HG03135 (cell line): ENCODE measurements around the gene CDHR4.
"Not testable (repeated sequence)": the region's sequence is repeated elsewhere in the genome, so short reads cannot be mapped to it uniquely, and the experiment has no call there.

ENCODE experiments used
- ATAC-seq: cut with Tn5 transposase; IDR thresholded peaks from one replicate; pipeline ENCODE4 v1.9.1; 2021; ENCODE audit warnings: mild to moderate bottlenecking, moderate library complexity; ENCODE audit not compliant: unreplicated experiment

The CDHR4 gene, protein sequence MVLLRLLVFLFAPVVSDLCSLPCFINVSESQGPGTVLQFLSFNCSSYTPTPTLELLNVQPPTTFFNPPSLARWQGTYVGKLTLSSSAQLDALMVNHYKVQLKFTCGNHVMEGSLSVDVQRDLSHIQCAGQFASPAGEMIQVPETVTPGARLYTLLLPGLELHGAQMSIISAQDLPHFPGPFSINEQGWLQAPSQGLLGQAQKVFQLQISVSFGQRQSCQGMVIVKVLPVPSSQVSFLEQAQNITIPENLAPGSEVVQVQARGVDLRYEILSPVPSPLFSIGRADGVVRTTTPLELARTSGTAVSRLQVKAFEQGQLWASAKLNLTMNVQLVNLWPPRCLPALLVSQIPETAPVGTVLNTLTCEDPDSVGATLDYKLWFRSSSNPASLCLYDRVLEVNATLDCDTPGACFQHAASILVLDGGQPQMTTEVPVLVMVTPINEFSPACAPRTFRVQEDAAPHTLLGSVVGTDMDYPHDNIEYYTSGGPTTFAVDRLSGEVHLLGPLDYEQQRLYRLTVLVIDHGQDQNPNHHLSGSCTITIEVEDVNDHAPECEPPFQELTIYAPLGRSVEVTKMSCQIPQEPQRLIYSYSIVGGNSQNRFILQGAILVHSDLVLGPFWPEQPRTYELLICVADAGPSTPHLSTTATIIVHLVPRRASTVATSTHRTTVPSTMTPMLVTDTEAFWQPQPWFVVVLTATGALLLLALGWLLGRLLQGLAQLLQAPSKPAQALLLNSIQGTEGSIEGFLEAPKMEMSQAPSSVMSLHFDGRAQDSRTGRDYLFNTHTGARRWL

DNA sequence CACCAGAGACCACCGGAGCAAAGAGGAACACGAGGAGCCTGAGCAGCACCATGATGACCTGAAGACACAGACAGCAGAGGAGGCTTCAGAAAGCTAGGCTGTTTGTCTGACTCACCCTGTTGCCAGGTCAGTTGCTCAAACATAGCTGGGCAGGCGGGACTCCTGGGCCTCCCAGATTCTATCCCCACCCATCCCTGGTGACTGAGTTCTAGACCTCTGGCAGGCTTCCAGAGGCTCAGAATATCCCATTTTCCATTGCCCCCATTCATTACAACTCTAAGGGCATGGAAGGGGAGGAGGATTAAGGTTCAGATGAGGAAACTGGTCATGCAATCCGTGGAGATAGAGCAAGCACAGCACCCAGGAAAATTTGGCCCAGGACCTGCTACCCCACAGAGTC lies at the start of gene CDHR4:
CDHR4 (minus strand) TSS at position 113 of the 400 bp plus-strand sequence; CDS start at position 52, 61 bp downstream.
- ATAC-seq: no peak

DNA sequence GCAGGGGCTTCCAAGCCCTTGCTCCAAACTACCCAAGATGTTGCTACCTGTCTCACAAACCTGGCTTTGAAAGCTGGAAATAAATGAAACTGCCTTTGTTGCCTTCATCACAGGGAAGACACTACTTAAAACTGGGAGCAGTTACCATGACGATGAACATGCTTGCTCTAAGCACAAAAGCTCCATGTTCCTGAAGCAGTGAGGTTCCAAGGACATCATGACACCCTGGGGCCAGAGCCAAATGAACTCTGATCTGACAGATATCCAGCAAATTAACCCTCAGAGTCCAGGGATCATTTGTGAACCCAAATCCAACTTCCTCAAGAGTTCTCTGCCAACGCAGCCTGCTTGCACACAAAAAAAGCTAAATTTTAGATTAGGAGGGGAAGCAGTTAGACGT lies 46.0 kb upstream of the CDHR4 start:
- no peak for ATAC-seq

DNA sequence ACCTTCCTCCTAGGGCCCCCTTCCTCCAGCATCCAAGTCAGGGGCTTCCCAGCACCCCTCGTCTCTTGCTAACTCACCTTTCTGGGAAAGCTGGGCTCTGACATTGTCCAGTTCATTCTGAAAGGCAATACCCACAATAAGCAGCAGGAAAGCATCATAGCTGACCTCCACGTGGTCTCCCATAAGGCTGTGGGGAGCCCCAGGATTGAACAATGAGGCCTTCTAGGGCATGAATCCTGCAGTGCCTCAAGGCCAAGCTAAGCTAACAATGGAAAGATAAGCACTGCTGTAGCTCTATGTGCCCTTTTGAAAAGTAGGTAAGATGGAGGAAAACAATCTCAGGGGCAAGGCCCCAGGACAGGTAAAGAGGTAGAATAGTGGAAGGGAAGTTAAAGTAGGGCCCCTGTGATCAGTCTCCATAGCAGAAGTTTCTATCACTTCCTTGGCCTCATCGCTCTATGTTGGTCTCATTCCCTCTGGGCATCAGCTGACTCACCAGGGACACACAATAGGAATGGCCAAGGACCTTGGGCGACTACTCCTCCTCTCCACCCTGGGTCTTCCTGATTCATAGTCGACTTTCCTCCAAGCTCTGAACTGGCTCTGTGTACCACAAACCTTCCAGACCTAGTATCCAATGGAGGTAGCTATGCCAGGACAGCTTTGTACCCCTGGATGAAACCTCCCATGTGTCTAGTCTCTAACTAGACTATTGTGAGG lies 45.0 kb upstream of the CDHR4 start:
- no peak for ATAC-seq

DNA sequence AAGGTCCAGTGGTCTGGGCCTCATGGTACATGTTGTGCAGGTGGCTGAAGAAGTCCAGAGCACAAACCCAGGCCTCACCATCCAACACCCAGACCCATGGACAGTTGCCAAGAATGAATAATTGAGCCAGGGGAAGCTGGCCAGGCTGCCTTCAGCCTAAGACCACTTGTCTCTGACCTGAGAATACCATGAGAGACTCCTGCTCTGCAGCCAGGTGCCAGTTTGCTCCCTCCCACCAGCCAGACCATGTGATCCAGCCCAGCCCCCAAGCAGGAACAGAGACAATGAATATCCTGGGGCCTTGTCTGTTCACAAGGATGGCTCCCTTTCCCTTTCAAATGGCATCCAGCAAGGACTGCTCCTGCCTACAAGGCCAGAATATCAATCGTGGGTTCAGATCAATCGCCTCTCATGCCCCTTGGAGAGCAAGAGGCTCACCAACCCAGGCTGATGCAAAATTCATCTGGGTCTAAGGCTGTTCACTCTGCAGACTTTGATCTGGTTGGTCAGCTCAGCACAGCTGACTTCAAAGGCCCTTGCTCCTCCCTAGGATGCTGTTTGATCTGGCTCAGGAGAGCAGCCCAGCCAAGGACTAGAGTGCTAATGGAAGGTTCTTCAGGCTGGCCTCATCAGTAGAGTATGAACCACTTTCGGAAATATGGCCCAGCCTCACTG lies 43.3 kb upstream of the CDHR4 start:
- ATAC-seq: no peak

DNA sequence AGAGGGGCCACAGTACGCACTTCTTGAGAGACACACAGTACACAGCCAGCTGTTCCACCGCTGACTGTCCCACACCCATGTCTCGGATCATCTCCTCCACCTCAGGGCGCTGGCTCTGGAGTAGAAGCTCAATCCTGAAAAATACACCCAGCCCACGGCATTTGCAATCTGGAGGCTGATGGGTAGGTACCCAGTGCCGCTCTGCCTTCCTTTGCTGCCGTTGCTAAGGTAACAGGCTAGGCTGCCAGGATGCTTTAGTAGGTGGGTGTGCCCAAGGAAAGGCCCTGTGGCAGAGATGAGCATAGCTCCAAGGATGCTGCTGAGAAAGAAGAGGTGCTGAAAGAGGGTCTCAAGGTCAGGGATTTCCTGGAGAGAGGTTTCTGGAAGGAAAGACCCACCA lies 42.1 kb upstream of the CDHR4 start:
- ATAC-seq: no peak

DNA sequence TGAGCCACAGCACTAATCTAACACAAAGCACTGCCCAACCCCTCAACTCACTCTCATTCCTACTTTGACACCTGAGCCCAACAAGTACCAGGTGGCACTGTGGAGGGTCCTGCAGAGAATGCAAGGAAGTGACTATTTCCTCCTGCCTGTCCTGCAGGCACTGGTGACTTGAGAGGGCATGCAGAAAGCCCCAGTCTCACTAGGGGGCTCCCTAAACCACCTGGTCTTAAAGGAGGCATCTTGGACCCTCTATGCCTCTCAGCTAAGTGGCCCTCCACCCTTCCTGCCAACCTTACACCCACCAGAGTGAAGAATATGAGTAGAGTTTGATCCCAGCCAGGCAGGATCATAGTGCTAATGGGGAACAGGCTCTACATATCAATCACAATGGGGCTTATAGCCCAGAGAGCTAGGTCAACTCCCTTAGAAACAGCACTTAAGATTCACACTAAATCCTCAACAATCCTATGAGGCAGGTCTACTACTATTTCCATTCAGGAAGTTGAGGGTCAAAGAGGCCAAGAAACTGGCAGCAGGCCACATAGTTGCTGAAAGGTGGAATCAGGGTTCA lies 41.5 kb upstream of the CDHR4 start:
- ATAC-seq: no peak

DNA sequence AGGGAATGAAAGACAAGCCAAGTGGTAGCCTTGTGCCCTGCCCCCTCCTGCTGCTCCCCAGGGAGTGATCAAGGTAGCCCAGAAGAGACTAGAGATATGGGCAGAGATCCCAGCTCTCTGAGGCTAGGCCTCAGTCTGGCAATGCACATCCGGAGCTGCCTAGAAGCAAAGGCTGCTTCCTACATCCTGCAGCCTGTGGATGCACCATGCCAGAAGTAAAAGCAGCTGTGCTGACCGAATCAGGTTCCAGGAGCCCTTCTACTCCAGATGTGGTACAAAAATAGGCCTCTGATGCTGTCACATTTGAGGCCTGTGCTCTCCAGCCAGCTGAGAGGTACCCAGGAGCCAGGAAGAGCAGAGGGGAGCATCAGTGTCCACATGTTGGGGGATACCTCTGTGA lies 40.7 kb upstream of the CDHR4 start:
- no peak for ATAC-seq

DNA sequence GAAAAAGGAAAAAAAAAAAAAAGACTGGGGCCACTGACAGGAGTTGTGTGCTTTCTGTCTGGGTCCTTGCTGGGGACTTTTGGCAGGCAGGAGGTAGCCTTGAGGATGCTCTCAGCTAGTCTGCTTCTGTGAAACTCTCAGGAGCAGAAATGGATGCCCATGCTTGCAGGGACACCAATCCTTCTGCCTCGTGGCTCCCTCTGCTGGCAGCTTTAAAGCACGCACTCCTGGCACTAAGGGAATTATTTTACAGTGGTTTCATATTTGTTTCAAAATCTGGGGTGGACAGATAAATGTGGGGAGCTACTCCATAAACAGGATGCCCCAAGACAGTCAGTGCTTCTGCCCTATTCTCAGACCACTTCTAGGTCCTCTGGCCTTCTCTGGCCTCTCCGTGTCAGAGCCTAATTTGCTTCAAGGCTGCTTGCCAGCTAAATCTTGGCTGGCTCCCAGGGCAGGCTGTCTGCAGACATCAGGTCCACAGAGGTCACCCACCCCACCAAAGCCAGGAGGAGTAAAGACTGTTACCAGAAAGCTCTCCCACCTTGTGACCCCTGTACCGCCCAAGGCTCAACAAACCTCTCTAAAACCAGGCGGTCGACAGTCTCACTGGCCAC lies 39.6 kb upstream of the CDHR4 start:
- ATAC-seq: no peak

DNA sequence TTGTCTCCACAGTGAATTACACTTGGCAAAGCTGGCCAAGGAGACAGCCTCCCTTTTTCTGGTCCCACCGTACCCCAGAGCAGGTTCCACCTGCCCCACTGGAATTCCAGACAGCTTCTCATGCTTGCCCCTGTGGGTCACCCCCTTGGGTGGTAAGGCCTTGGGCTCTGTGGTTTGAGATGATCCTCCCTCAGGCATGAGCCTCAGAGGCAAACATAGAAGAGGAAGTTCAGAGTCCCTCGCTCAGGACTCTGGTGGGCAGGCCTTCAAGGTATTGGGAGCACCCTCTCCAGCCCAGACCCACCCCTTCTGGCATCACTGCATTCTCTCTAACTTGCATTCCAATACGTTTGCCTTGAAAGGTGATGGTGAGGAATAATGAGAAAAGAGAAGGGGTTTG lies 31.7 kb upstream of the CDHR4 start:
- ATAC-seq: no peak

DNA sequence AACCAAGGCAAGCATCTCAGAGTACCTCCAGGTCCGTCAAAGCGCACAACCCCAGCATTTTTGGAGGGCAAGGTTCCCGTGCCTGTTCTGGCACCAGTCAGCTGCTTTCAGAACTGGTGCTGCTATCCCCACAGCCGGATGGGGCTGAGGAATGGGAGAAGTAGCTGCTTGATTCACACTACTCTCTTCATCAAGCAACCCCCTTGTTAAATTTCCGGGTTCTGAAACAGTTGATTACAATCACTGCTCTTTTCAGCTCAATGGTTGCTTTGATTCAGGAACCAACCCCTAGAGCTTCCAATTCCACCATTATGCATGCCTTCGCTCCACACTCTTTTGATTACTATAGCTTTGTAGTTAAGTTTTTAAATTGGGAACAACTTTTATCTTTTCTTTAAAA lies 26.3 kb upstream of the CDHR4 start:
- no peak for ATAC-seq

DNA sequence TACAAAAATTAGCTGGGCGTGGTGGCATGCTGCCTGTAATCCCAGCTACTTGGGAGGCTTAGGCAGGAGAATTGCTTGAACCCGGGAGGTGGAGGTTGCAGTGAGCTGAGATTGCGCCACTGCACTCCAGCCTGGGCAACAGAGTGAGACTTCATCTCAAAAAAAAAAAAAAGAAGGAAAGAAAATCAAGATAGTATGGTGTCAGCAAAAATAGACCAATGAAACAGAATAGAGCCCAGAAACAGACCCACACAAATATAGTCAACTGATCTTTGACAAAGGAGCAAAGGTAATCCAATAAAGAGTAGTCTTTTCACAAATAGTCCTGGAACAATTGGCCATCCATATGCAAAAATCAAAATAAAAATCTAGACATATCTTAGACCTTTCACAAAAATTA lies 23.5 kb upstream of the CDHR4 start:
- not testable (repeated sequence) for ATAC-seq

DNA sequence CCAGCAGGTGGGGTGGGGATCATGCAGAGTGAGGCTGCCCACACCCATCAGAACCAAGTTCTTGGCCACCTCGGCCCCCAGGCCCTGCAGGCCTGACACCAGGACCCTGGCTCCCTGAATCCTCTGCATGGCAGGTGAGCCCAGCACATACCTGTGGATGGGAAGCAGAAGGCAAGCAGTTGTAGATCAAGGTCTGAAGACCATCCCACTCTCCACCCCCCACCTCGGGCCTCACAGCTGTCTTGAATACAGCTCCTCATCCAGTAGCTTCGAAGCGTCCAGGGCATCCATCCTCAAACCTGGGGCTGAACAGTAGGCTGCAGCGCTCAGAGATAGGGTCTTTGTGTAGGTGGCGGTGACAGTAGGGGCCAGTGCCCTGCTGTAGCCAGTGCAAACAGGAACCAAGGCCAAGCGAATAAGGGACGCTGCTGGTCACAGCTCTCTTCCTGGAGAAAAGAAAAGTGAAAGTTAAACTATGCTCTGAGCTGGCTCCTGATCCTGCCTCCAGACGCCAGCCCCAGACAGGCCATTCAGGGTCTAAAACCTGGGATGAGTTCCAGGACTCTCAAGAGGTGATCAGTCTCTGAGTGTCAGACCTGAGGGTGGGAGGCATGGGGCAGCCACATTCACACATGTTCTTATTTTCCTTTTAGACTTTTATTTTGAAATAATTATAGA lies 14.0 kb upstream of the CDHR4 start, which contains the start of gene UBA7:
UBA7 (minus strand) TSS at position 457 of the 678 bp plus-strand sequence; CDS start at position 291, 166 bp downstream.
- ATAC-seq: no peak

DNA sequence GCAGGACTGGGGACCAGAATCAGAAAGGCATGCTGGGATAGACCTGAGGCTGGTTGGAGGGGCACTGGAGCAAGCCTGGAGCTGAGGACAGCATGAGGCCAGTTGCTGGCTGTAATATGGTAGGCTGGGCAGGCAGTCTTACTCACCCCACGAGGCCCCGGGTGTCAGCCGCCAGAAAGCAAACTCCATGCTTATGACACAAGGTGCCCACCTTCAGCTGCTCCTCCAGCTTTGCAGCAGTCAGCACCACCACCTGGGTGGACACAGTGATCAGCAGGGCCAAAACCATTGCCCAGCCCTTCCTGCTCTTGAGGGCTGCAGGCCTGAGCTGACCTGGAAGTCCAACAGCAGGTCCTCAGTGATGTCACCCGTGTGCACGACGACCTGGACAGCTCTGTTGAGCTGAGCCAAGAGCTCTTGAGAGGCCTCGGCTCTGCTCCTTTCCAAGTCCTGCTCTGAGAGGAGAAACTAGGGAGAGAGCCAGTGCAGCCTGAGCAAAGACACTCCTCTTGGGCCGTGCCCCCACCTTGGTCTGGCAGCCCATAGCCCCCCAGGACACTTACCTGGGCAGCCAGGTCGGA lies 13.3 kb upstream of the CDHR4 start:
- no peak for ATAC-seq

DNA sequence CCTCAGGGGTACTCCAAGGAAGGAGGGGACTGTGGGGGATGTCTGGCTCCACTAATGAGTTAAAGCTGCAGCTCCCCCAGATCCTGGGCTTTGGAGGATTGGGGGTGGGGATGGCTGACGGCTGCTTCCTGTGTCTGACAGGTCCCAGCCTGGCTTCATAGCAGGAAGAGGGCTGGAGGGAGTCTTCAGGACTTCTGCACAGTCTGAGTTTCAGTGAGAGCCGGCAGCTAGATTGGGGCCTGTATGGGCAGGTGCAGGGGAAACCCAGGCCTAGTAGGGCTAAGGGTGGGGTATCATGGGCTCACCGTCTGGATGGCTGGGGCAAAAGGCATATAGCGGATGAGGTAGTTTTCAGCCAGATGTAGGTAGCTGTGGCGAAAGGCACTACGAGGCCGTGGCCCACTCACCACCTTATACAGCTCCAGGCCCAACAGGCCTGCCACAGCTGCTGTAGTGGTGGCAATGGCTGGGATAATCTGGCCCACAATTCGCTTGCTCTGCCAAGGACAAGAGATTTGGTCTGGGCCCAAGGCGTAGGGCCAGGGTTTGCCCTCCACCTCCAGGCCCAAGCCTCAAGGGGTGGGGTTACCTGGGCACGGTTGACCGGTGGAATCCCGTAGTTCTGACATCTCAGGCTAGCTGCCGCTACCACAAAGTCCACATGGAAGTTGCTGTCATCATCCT lies 7.9 kb upstream of the CDHR4 start:
- ATAC-seq: no peak

DNA sequence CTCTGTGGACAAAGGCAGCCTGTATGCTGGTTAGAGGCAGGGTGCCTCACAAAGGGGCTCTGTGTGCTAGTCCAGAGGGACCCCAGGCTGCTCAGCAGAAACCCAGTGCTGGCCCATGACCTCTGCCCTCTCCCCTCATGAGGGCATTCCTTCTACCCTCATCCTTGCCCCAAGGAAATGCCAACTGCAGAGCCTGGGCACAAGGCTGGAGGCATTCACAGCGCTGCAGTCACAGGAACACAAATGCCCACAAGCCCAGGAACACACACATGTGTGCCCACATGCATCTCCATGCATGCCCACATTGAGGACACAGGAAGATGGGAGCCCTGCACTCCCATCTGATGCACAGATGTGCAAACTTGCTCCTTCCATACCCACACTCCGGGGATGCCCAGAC lies 7.2 kb upstream of the CDHR4 start:
- no peak for ATAC-seq

DNA sequence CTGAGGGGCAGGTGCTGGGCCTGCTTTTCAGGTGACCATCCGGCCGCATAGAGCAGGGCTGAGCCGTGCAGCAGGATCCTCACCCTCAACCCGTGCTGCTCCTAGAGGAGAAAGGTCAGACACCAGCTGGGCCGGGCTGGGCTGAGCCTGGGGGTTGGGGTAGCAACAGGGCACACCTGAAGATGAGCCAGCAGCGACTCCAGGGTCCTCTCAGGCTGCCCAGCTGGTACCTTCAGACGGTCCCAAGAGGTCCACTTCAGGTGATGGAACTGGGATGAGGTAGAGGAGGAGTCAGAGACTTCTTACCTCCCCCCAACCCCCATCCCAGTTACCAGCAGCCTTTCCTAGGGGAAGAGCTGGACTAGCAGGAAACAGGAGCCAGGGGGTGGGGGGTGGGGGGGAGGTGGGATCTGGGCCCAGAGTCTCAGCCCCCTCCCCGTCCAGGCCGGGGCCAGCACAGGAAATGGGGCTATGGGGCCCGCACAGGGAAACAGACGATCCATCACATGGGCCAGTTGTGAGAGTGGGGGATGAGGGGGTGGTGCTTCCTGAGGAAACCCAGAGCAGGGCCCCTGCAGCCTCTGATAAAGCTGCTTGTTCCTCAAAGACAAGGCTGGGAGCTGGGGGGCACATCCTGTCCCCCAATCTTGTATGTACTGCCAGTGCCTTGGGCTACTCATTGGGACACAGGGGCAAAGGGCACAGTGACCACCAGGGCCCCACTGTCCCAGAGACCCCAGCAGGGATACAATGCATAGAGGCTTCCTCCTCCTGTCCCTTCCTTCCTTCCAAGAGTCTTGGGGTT lies 6.4 kb upstream of the CDHR4 start:
- no peak for ATAC-seq

DNA sequence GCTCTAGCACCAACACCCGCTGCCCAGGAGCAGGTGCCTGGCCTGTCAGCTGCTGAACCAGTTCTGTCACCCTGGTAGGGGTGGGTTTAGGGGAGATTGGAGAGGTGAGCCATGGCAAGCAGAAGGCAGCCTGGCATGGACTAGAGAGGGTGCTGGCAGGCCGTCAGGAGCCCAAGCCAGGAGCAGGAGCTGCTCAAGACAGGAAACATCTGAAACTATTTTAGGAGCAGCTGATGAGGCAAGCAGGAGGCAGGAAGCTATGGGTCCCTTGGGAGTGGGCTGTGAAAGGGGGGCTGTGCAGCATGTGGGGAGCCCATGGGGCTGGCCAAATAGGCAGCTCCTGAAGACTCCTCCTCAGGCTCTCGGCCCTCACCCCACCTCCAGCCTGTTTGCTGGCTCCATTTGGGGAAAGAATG lies 5.7 kb upstream of the CDHR4 start:
- ATAC-seq: no peak
